Hair follicular keratinocyte (primary cell): ENCODE measurements around the gene CREB3L1. TPM values are rescaled to one million over a fixed set of nuclear protein-coding genes. Genes with fewer than 3 reads are reported as not detected.

Experiments used
- total RNA-seq: library from RNA; depleted of rRNA; stranded (reverse); fragments of >200 nt; gene quantifications from 2 replicates; pipeline ENCODE4 v1.2.3, GENCODE V29; 2015

The CREB3L1 gene
- 0.31 and 0.53 TPM in 2 replicates for total RNA-seq

GRCh38 chr11:46277622-46278386, at the start of gene CREB3L1:
Gene CREB3L1 (plus strand): TSS chr11:46277662. CDS start chr11:46278112, 450 bp downstream.

GRCh38 chr11:46346886-46347636, 69.6 kb downstream of the CREB3L1 start, which contains the start of gene DGKZ:
Gene DGKZ (plus strand): TSS chr11:46347463. CDS start chr11:46347660, 197 bp downstream.

Other genes starting within 250 kb of the CREB3L1 start
- gene PHF21A, start 156.2 kb upstream of the CREB3L1 start, total RNA-seq: 6.2 and 12.9 TPM in 2 replicates
- gene DGKZ, start 69.8 kb downstream of the CREB3L1 start, total RNA-seq: 92.8 and 93.3 TPM in 2 replicates
- gene MDK, start 104.0 kb downstream of the CREB3L1 start, total RNA-seq: 22.3 and 55.3 TPM in 2 replicates
- not detected in 2 replicates for gene CHRM4, start 114.1 kb downstream of the CREB3L1 start, total RNA-seq